Measurements from ENCODE around the gene GPRIN1. TPM values are rescaled to one million over a fixed set of nuclear protein-coding genes. Genes with fewer than 3 reads are reported as not detected.

The GPRIN1 gene
- 1 to 10 TPM; 1.7 to 1.8 (median 1.7) TPM for polyA plus RNA-seq (ENCODE audit: insufficient read length in 3 of 3)

DNA sequence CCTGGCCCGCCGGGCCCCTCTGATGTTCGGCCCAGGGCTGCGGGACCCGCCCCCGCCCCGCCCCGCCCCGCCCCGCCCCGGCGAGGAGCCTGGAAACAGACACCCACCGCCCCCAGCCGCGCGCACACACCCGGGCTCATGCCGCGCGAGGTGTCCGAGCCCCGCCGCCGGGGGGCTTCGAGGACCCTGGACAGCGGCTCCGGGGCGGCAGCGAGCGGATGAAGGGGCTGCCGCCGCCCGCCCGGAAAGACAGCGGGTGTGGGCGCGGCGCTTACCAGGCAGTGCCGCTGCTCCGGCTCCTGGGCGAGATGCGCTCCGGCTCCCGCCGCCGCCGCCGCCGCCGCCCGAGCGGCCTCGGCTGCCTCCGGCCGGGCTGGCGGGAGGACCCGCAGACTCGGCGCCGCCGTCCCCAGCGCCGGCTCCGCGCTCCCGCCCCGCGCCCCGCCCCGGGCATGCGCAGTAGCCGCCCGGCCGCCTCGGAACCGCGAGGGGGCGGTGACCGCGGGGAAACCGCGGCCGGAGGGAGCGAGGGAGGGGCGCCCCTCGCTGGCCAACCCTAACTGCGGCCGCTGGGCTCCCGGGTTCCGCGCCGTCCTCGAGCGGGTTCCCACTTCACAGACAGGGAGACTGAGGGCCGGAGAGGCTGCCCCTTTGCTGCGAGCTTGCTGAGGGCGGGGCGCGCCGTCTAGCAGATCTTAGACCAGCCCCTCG is at the start of gene GPRIN1:
TSS of gene GPRIN1 (minus strand) at position 433 of the 711 bp plus-strand sequence. CDS start 10,322 bp downstream, outside the sequence.
- DNase-seq (ENCODE audit: low read depth in 3 of 3, low spot score in 2 of 3): peak in 1 of 3 donors; percentile 38

DNA sequence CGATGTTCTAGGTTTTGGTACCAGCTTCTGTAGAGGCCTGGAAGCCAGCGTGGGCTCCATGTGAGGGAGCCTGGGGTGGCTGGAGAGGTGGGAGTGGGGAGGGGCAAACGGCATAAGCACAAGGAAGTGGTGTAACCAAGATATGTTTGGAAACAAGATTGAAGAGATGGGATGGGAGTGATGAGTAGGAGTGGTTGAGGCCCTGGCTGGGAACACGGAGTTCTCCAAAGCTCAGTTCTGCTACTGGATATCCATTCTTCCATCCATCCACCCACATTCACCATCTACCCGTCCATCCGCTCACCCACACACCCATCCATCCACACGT is 49.5 kb upstream of the GPRIN1 start:
- no peak for DNase-seq (ENCODE audit: low read depth in 3 of 3, low spot score in 2 of 3)

DNA sequence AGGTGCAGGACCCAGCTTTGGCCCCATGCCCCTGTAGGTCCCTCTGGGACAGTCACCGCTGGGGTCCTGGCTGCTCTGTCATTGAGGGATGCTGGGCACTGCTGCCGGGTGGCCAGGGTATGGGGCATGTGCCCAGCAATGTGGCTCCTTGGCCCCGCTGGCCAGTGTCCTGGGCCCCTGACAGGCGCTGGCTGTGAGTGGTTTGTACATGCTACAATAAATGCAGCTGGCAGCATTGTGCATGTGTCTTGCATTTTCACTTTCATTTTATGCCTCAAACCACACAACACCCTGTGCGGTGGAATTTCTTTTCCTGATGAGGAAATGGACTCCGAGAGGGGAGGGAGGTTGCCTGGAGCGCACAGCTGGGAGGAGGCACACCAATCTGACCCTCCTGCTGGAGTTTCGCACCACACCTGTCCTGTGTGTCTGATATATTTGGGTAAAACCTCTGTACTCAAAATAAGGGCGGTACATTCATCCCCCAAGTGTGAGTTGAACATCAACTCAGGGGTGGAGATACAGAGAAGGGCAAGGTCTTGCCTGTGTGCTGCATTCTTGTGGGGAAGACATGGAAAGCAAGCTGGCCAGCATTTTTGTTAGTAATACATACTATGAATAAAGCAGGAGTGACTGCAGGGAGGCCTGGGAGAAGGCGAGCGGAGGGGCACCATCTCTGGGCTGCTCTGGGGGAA is 49.0 kb upstream of the GPRIN1 start:
- no peak for DNase-seq (ENCODE audit: low read depth in 3 of 3, low spot score in 2 of 3)

DNA sequence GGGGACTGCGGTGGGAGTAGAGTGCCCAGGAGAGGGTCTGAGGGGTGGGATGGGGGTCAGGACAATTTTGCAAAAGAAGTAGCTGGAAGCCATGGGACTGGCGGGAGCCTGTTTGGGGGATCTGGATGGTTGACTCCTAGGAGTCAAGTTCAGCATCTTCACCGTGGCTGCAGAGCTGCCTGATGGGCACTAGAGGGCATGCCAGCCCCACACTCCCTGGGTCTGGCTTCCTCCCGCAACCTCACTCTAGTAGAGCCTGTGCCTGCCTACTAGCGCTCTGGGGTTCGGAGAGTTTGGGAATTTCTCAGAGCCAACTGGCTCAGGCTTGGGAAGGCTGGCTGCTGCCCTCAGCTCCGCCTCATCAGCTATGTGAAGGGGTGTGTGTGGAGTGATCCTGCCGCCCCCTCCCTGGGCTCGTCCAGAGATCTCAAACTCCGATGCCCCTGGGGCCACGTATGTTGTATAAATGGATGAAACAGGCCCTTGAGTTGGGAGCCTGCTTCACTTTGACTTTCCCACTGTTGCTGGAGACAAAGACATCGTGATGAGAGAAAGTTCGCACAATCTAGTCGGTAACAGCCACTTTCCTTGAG is 48.1 kb upstream of the GPRIN1 start:
- peak in 2 of 3 donors; percentile 14 to 34 for DNase-seq (ENCODE audit: low read depth in 3 of 3, low spot score in 2 of 3)

DNA sequence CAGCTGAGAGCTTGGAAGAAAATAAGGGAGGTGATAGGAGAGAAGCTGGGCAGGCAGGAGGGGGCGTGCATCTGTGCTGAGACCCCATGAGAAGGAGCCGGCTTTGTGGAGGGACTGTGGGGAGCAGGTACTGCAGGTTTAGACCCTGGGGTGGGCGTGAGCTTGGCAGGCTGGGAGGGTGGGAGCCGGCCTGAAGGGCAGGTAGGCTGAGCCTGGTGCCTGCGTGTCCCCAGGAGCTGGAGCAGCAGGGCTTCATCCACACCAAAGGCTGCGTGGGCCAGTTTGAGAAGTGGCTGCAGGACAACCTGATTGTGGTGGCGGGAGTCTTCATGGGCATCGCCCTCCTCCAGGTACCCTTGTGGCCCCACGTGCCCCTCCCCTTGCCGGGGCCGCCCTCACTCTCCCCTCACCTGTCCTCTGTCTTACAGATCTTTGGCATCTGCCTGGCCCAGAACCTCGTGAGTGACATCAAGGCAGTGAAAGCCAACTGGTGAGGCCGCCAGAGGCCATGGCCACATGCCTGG is 46.6 kb upstream of the GPRIN1 start:
- no peak for DNase-seq (ENCODE audit: low read depth in 3 of 3, low spot score in 2 of 3)

DNA sequence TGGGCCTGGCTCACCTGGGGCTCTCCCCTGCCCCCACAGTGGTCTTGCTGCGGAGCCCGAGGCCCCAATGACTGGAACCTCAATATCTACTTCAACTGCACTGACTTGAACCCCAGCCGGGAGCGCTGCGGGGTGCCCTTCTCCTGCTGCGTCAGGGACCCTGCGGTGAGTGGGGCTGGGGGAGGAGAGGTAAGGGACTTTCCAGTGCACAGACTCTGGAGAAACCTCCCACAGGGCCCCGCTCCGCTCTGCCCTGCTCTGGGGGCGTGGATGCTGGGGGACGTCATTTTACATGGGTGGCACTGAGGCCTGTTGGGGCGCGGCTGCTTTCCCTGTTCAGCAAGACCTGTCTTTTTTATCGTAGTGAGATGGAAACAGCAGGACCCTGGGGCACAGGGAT is 44.9 kb upstream of the GPRIN1 start:
- DNase-seq (ENCODE audit: low read depth in 3 of 3, low spot score in 2 of 3): no peak

DNA sequence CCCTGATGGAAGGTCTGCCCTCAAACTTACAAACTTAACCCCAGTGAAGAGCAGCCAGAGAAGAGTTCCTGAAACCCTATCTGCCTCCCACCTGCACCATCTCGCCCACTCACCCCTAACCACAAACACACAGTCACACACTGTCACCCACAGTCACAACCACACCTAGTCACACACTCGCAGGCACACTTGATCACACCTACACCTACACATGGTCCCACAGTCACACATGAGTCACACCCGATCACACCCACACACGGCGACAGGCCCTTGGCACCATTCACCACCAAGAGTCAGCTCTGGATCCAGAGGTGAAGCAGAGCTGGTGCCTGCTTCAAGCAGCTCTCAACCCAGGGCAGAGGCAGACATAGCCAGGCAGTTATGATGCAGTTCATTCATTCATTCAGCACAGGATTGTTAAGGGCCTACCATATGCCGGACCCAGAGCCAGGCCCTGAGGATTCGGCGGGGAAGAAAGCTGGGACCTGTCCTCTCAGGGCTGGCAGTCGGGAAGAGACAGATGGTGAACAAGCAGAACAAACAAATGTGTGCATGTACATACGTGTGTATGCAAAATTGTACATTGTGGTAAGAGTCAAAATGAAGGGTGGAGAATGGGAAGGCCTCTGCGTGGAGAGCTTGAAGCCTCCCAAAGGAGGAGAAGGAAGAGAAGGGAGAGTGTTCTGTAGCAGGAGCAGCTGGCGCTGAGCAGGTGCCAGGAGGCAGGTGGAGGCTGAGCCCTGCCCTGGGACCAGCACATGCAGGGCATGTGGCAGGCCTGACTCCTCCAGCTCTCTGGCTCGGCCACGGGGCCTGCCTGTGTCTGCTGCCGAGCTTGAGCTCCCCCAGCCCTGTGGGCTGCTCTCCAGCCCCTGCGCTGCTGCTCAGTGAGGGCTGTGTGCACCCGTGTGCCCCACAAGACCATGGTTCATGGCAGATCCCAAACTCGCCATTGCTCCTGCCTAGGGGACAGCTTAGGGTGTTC is 43.7 kb upstream of the GPRIN1 start:
- DNase-seq (ENCODE audit: low read depth in 3 of 3, low spot score in 2 of 3): no peak

DNA sequence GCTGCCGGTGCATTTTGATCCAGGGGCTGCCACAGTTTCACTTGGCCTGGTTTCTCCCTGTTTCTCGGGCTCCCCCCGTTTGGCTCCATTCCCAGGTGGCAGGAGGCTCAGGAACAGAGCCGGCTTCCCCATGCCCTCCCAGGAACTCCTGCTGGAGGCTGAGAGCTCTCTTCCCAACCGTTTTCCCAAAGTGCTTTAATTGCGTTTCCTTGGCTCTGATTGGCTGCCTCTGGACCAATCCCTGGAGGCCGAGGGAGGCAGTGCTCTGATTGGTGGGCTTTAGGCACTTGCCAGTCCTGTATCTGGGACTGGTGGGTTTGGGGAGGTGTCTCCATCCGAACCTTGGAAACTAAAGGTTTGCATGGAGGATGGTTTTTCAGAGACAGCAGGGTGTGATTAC is 42.2 kb upstream of the GPRIN1 start:
- no peak for DNase-seq (ENCODE audit: low read depth in 3 of 3, low spot score in 2 of 3)

DNA sequence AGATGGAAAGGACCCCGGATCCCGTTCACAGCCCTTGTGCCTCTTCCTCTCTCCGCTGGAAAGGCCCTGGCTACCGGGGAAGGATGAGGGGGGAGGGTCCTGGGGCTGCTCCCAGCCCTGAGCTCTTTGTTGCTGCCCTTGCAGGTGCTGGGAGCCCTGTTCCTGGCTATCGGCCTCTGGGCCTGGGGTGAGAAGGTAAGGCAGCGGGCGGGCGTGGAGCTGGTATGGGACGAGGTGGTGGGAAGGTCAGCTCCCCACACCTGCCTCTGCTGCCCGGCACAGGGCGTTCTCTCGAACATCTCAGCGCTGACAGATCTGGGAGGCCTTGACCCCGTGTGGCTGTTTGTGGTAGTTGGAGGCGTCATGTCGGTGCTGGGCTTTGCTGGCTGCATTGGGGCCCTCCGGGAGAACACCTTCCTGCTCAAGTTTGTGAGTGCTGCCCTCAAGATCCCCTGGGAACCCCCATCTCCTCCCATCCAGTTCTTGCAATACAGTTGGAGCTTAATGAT is 41.6 kb upstream of the GPRIN1 start:
- DNase-seq (ENCODE audit: low read depth in 3 of 3, low spot score in 2 of 3): no peak

DNA sequence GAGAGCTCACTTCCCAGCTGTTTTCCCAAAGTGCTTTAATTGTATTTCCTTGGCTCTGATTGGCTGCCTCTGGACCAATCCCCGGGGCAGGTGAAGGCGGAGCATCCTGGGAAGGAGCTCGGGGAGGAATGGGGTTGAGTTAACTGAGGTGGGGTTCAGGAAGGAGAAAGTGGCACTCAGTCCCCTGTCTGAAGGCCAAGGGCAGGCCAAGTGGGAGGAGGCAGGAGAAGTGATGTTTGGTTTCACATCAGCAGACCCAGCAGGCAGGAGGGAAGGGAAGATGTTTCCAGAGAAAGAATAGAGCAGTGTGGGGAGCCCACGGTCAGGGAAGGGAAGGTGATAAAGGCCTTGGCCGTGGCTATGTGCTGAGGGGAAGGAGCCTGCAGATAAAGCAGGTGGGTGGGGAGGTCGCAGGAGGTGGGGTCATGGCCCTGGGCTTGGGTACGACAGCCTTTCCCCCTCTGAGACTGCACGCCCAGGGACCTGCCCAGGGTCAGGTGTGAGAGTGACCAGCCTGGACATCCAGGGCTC is 40.5 kb upstream of the GPRIN1 start:
- DNase-seq (ENCODE audit: low read depth in 3 of 3, low spot score in 2 of 3): no peak

DNA sequence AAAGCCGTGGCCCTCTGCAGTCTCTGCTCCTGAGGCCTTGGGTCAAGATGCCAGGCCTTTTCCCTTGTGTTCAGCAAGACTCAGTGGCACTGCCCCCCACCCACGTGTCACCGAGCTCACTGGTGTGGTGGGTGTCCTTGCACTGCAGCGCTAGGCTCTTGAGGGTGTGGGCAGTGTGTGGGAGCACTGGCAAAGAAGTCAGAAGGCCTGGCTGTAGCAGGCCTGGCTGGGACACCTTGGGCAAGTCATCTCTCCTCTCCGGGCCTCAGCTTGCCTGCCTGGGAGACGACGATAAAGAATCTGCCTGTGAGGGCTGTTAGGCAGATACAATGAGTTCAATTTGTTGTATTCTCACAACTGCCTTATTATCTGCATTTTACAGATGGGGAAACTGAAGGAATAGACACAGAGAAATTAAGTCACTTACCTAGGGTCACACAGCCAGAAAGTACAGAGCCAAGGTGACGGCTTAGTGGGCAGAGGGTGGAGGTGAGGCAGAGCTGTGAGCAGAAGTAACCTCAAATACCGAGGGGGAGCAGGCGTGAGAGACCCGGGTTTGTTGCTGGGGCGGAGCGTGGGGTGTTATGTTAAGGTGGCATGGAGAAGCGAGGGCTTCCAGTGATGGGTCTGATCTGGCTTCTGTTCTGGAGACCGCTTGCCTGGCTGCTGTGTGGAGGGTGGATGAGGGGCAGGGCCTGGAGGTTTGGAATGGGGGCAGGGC is 38.7 kb upstream of the GPRIN1 start:
- no peak for DNase-seq (ENCODE audit: low read depth in 3 of 3, low spot score in 2 of 3)

DNA sequence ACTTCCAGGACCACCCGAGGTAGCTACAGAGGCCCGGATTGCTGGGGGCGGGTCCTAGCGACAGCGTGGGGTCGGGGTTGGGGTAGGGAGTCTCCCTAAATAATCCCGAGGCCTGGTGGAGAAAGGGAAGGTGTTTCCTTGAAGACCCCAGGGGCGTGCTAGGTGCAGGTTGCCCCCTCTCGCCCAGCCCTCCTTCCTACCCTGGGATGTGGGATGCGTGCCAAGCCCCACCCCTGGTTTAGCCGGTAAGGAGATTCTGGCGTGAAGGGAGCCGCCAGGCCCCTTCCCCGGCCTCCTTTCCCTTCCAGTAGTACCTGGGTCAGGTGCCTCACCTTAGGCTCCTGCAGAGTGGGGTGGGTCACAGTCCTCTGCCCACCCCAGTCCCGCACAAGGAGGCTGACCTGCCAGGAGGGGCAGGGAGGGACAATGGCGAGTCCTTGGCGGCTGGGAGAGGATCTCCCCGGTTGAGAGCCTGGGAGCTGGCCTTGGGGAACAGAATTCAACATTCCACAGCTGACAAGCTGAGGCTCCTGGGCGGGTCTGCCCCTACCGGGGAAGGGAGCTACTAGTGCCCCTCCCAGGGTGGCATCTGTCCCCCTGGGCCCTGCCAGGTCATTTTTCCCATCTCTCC is 38.0 kb upstream of the GPRIN1 start:
- peak in 1 of 3 donors; percentile 38 for DNase-seq (ENCODE audit: low read depth in 3 of 3, low spot score in 2 of 3)

DNA sequence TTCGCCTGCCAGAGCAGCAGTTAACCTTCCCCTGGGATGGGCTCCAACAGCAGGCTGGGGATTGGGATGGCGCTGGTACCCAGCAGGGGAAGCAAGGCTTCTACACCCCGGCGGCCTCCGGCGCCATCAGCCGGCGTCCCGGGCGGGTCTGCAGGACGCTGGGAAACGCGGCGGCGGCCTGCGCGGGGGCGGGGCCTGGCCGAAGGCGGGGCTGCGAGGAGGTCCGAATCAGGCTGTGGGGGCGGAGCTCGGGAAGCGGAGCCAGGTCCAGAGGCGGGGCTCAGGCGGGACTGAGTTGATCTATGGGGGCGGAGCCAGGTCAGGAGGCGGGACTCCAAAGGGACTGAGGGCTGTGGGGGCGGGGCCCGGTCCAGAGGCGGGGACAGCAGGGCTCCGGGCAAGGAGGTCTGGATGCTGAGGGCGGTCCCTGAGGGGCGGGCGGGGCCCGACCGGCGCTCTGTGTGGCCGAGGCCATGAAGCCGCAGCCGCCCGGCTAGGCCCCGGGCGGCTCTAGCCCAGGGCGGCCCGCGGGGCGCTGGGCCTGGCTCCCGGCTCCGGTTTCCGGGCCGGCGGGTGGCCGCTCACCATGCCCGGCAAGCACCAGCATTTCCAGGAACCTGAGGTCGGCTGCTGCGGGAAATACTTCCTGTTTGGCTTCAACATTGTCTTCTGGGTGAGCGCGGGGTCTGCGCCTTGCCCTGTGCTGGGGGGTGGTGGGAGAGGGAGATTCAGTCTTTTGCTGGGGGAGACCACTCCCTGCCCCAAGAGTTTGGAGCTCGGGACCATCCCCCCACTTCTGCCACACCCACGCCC is 37.3 kb upstream of the GPRIN1 start, which contains the start of gene TSPAN17:
TSS of gene TSPAN17 (plus strand) at position 455 of the 813 bp plus-strand sequence. CDS start at position 587, 132 bp downstream.
- peak; percentile 97 to 99 (median 98) for DNase-seq (ENCODE audit: low read depth in 3 of 3, low spot score in 2 of 3)

DNA sequence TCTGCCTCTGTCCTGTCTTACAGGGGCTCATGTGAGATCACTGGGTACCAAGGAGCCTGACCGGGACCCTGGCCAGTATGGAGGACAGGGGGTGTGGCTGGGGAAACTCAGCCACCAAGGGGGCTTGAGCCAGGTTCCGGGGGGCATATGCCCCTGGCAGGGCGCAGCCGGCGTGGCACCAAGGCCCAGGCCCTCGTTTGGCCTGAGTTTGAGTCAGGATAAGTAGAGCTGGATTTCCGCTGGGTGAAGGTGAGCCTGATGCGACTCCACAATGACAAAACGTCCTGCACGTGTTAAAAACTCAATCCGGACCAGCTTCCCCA is 36.7 kb upstream of the GPRIN1 start:
- DNase-seq (ENCODE audit: low read depth in 3 of 3, low spot score in 2 of 3): no peak

DNA sequence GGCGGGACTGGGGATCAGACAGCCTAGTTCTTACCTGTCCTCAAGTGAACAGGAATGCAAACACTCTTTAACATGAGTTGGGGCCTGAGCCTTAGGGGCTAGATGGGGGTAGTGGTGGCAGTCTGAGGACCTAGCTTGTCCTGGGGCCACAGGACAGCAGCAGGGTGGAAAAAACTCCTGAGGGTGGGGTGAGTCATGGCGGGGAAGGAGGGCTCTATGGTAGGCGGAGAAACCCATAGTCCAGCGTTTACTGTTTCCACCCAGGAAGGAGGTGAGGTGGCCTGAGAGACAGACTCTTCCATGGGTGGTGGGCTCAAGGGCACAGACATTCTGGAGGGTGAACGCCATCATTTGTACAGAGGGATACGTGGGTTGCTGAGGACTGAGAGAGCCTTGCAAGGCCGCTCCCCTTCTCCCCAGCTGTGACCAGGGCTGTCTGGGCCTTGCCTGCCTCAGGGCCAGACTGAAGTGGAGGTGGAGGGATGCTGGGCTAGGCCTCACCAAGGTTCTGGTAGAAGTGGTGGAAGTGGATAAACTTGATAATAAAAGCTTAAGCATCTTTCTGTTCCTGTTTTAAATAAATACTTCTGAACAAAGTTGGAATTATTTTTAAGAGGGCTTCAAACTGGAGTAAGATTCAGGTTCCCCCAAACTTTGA is 36.2 kb upstream of the GPRIN1 start:
- DNase-seq (ENCODE audit: low read depth in 3 of 3, low spot score in 2 of 3): no peak

DNA sequence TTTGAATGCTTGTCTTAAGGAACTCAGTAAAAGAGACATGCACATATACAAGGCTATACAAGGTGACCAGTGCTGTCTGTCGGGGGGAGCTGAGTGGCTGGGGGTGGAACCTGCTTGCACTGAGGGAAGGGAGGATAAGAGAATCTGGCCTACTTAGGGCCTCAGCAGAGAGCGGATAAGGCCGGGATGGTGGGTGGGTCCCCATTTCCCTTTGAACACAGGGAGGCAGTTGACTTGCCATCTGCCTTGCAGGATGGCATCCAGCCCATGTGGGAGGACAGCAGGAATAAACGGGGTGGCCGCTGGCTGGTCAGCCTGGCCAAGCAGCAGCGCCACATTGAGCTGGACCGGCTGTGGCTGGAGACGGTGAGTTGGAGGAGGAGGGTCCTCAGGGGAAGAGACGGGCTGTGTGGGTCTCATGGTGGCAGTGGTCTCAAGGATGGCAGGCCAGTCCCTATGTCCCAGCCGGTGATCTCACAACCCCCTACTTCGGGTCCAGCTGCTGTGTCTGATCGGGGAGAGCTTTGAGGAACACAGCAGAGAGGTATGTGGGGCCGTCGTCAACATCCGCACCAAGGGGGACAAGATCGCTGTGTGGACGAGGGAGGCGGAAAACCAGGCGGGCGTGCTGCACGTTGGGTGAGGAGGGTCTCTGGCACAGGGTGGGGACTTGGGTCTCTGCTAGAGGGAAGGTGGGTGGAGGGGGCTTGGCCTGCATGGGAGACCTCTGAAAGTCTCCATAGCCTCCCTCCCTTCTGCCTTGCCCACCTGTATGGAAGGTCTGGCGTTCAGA is 35.1 kb upstream of the GPRIN1 start:
- no peak for DNase-seq (ENCODE audit: low read depth in 3 of 3, low spot score in 2 of 3)

DNA sequence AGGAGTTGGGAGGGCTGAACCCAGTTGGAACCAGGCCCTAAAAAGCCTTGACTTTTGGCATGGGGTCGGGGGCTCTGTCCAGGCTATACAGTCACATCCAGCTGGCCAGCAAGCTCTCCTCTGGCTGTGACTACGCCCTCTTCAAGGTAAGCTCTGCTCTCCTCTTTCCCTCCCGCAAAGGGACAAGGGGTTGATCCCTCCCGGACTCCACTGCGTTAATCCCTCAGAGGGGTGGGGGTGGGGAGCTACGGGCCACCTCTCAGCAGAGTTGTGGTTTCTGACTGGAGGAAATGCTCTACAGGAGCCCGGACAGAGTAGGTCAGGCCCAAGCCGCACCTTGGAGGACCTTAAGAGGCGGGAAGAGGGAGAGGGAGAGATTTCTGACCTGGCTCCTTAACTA is 34.3 kb upstream of the GPRIN1 start:
- no peak for DNase-seq (ENCODE audit: low read depth in 3 of 3, low spot score in 2 of 3)

All from right renal cortex interstitium (tissue), 3 donors.